Immature natural killer cell (primary cell): Measurements from ENCODE around the gene EDC4. TPM values are rescaled to one million over a fixed set of nuclear protein-coding genes. Genes with fewer than 3 reads are reported as not detected.

ENCODE experiments used
- DNase-seq, 3 donors: peaks; one replicate each; pipeline ENCODE4 v3.0.0; 2022; ENCODE audit warnings: mixed read lengths in 1 of 3
- H3K27ac Mint-ChIP-seq, 6 donors: one replicate each; pipeline ENCODE4 v1.8.0; 2020; ENCODE audit warnings: mixed read lengths in 6 of 6, mild to moderate bottlenecking in 5 of 6, inconsistent platforms in 4 of 6, moderate library complexity in 3 of 6
- H3K27me3 Mint-ChIP-seq, 3 donors: one replicate each; pipeline ENCODE4 v1.8.0; 2020 to 2021; ENCODE audit warnings: low read depth in 3 of 3, mild to moderate bottlenecking in 3 of 3, mixed read lengths in 3 of 3, moderate library complexity in 3 of 3, inconsistent platforms in 1 of 3
- H3K36me3 Mint-ChIP-seq, 3 donors: one replicate each; pipeline ENCODE4 v1.8.0; 2020; ENCODE audit warnings: mixed read lengths in 3 of 3, inconsistent platforms in 2 of 3, mild to moderate bottlenecking in 2 of 3
- H3K4me1 Mint-ChIP-seq, 2 donors: one replicate each; pipeline ENCODE4 v1.8.0; 2020; ENCODE audit warnings: inconsistent platforms in 2 of 2, mild to moderate bottlenecking in 2 of 2, mixed read lengths in 2 of 2, moderate library complexity in 1 of 2
- H3K4me3 Mint-ChIP-seq, 5 donors: one replicate each; pipeline ENCODE4 v1.8.0; 2020; ENCODE audit warnings: mild to moderate bottlenecking in 5 of 5, mixed read lengths in 5 of 5, inconsistent platforms in 3 of 5, moderate library complexity in 3 of 5
- H3K9me3 Mint-ChIP-seq, 6 donors: one replicate each; pipeline ENCODE4 v1.8.0; 2020; ENCODE audit warnings: mild to moderate bottlenecking in 6 of 6, mixed read lengths in 6 of 6, inconsistent platforms in 4 of 6, moderate library complexity in 3 of 6
- polyA plus RNA-seq, 3 donors: library from polyadenylated mRNA; unstranded; fragments of 300-500 nt; fragmentation: Illumina TruSeq; gene quantifications; one replicate each; pipeline ENCODE4 v1.2.3, GENCODE V29; 2021

EDC4 gene
- polyA plus RNA-seq, 3 donors from 2014 or later, result 14.2 to 26.0 (median 23.8) TPM

GRCh38 chr16:67930191-67930590 is 57.3 kb downstream of the EDC4 start:
- peaks cover 0 to 5% (median 4%) of the 10 kb centered on the region in 3 donors for H3K36me3 Mint-ChIP-seq
- no peaks in the 10 kb centered on the region for H3K9me3 Mint-ChIP-seq
- H3K27me3 Mint-ChIP-seq, result peaks cover 0 to 9% (median 3%) of the 10 kb centered on the region in 3 donors
- no peak overlapping the region for H3K4me3 Mint-ChIP-seq
- H3K4me1 Mint-ChIP-seq, result peaks cover 18 to 19% of the 10 kb centered on the region in 2 donors
- no peak for DNase-seq
- H3K27ac Mint-ChIP-seq, result peak overlapping the region in 1 of 6 donors; percentile 64

- H3K36me3 Mint-ChIP-seq, result peaks cover 0 to 10% (median 9%) of the 10 kb centered on the region in 3 donors
- DNase-seq, result no peak
- peak overlapping the region in 1 of 6 donors; percentile 64 for H3K27ac Mint-ChIP-seq
- H3K4me1 Mint-ChIP-seq, result peaks cover 23 to 24% of the 10 kb centered on the region in 2 donors
- no peaks in the 10 kb centered on the region for H3K9me3 Mint-ChIP-seq
- no peak overlapping the region for H3K4me3 Mint-ChIP-seq
- H3K27me3 Mint-ChIP-seq, result peaks cover 1 to 10% (median 4%) of the 10 kb centered on the region in 3 donors
Observed at GRCh38 chr16:67930678-67931211, 57.9 kb downstream of the EDC4 start.

Other genes with a start within 250 kb of the EDC4 start
- gene CARMIL2, start 227.9 kb upstream of the EDC4 start, polyA plus RNA-seq, result 1 to 10 TPM; 1.4 to 4.1 (median 3.4) TPM
- 10 to 100 TPM; 31.0 to 51.2 (median 39.2) TPM for gene ACD, start 212.8 kb upstream of the EDC4 start, polyA plus RNA-seq
- gene PARD6A, start 212.1 kb upstream of the EDC4 start, polyA plus RNA-seq, result 10 to 100 TPM; 10.2 to 17.9 (median 10.3) TPM
- gene ENKD1, start 206.3 kb upstream of the EDC4 start, polyA plus RNA-seq, result 1 to 10 TPM in 1 of 3 donors, under 1 TPM in 2; 0.43 to 1.9 (median 0.48) TPM
- gene C16orf86, start 206.2 kb upstream of the EDC4 start, polyA plus RNA-seq, result 1 to 10 TPM; 2.7 to 6.2 (median 4.2) TPM
- 1 to 10 TPM; 6.2 to 9.7 (median 7.4) TPM for gene GFOD2, start 153.7 kb upstream of the EDC4 start, polyA plus RNA-seq
- 10 to 100 TPM in 1 of 3 donors, 1 to 10 TPM in 2; 2.6 to 12.4 (median 7.9) TPM for gene RANBP10, start 66.5 kb upstream of the EDC4 start, polyA plus RNA-seq
- not detected for gene TSNAXIP1, start 66.2 kb upstream of the EDC4 start, polyA plus RNA-seq
- 100 to 1,000 TPM; 102 to 129 (median 117) TPM for gene THAP11, start 30.7 kb upstream of the EDC4 start, polyA plus RNA-seq
- 100 to 1,000 TPM; 115 to 157 (median 130) TPM for gene NUTF2, start 26.1 kb upstream of the EDC4 start, polyA plus RNA-seq
- 10 to 100 TPM in 2 of 3 donors, 1 to 10 TPM in 1; 9.3 to 15.0 (median 12.4) TPM for gene CENPT, start 25.4 kb upstream of the EDC4 start, polyA plus RNA-seq
- under 1 TPM in 1 of 3 donors, not detected in 2; 0.91 TPM for gene NRN1L, start 11.8 kb downstream of the EDC4 start, polyA plus RNA-seq
- gene PSKH1, start 20.2 kb downstream of the EDC4 start, polyA plus RNA-seq, result 10 to 100 TPM; 16.4 to 40.6 (median 21.7) TPM
- gene CTRL, start 58.8 kb downstream of the EDC4 start, polyA plus RNA-seq, result 1 to 10 TPM in 2 of 3 donors, under 1 TPM in 1; 0.59 to 2.9 (median 2.0) TPM
- 1,000 to 10,000 TPM in 2 of 3 donors, 100 to 1,000 TPM in 1; 893 to 1,468 (median 1,114) TPM for gene PSMB10, start 63.8 kb downstream of the EDC4 start, polyA plus RNA-seq
- 1 to 10 TPM in 1 of 3 donors, under 1 TPM in 1, not detected in 1; 0.14 to 1.3 TPM for gene LCAT, start 71.1 kb downstream of the EDC4 start, polyA plus RNA-seq
- 10 to 100 TPM in 1 of 3 donors, 1 to 10 TPM in 2; 5.1 to 10.5 (median 6.6) TPM for gene SLC12A4, start 95.6 kb downstream of the EDC4 start, polyA plus RNA-seq
- gene DPEP3, start 107.4 kb downstream of the EDC4 start, polyA plus RNA-seq, result under 1 TPM in 1 of 3 donors, not detected in 2; 0.11 TPM
- gene DPEP2, start 126.4 kb downstream of the EDC4 start, polyA plus RNA-seq, result 10 to 100 TPM; 45.5 to 62.6 (median 59.4) TPM
- gene DPEP2NB, start 142.9 kb downstream of the EDC4 start, polyA plus RNA-seq, result not detected
- 10 to 100 TPM; 45.3 to 59.4 (median 55.0) TPM for gene DDX28, start 150.2 kb downstream of the EDC4 start, polyA plus RNA-seq
- 10 to 100 TPM in 2 of 3 donors, 1 to 10 TPM in 1; 9.3 to 23.7 (median 16.8) TPM for gene DUS2, start 150.2 kb downstream of the EDC4 start, polyA plus RNA-seq
- gene NFATC3, start 212.3 kb downstream of the EDC4 start, polyA plus RNA-seq, result 100 to 1,000 TPM in 2 of 3 donors, 10 to 100 TPM in 1; 66.5 to 160 (median 119) TPM